Measurements from ENCODE around the gene HIGD1C.
"Not testable (repeated sequence)": the region's sequence is repeated elsewhere in the genome, so short reads cannot be mapped to it uniquely, and the experiment has no call there.

DNA sequence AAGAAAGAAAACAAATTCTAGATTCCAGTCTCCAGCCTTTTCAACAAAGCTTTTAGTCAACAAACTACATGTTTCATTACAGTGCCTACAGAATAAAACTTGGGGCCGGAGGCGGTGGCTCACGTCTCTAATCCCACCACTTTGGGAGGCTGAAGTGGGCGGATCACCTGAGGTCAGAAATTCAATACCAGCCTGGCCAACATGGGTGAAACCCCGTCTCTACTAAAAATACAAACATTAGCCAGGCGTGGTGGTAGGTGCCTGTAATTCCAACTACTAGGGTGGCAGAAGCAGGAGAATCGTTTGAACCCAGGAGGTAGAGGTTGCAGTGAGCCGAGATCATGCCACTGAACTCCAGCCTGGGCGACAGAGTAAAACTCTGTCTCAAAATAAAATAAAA, 62.1 kb downstream of the HIGD1C start:
- TF ChIP-seq, protein P1, sequence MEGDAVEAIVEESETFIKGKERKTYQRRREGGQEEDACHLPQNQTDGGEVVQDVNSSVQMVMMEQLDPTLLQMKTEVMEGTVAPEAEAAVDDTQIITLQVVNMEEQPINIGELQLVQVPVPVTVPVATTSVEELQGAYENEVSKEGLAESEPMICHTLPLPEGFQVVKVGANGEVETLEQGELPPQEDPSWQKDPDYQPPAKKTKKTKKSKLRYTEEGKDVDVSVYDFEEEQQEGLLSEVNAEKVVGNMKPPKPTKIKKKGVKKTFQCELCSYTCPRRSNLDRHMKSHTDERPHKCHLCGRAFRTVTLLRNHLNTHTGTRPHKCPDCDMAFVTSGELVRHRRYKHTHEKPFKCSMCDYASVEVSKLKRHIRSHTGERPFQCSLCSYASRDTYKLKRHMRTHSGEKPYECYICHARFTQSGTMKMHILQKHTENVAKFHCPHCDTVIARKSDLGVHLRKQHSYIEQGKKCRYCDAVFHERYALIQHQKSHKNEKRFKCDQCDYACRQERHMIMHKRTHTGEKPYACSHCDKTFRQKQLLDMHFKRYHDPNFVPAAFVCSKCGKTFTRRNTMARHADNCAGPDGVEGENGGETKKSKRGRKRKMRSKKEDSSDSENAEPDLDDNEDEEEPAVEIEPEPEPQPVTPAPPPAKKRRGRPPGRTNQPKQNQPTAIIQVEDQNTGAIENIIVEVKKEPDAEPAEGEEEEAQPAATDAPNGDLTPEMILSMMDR (IDR thresholded peaks at IDR 0.05): not testable (repeated sequence)
- not testable (repeated sequence) for TF ChIP-seq ZFX (IDR thresholded peaks at IDR 0.05; ENCODE audit: borderline replicate concordance)
